HG02610 (cell line): ENCODE results near the gene COL13A1.

Experiments
- ATAC-seq: cut with Tn5 transposase; IDR thresholded peaks from one replicate; pipeline ENCODE4 v1.9.1; 2021; ENCODE audit warnings: mild to moderate bottlenecking, moderate library complexity; ENCODE audit not compliant: unreplicated experiment

COL13A1 gene

DNA sequence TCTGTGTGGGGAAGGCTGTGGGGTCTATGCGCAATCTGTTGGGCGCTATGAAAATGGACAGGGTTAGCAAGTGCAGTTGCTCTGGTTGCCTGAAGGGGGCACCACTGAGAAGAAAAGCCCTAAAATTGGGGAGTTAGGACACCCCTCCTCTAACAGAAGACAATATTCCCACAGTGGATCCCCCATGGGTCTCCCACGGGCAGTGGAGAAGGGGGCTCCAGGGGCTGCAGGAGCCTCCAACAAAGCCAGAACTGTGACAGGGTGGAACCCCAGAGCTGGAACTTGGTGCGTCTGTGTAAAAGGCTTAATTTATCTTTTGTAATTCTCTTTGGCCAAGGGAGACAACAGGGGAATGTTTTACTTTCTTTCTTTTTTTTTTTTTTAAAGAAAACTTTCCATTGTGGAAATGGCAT lies 12.5 kb upstream of the COL13A1 start:
- no peak for ATAC-seq

DNA sequence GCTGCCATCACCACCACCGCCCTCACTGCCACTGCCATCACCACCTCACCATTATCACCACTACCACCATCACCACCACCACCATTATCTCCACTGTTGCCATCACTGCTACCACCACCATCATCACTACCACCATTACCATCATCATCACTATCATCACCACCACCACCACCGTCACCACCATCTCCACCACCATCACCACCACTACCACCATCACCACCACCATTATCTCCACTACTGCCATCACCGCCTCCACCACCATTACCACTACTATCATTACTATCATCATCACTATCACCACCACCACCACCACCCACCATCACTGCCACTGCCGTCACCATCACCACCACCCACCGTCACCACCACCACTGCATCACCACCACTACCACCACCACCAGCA lies 9.9 kb upstream of the COL13A1 start:
- no peak for ATAC-seq

GRCh38 chr10:69792341-69792740 lies 9.4 kb upstream of the COL13A1 start:
- ATAC-seq = no peak

DNA sequence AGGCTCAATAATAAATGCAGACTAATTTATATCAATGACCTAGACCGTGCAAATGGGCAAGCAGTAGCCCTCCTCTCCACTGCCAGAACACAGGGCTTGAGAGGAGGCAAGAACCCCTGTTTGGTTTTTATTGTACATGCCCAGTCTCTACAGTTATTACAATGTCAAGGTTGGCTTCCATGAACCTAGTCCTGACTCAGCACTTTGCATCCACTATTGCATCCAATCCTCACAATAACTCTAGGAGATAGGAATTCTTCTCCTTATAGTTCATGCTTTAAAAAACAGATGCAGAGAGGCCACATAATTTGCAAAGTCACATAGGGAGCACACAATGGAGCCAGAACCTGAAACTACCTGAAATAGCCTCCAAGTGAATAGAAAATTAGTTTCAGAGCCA lies 7.0 kb upstream of the COL13A1 start:
- ATAC-seq = no peak

GRCh38 chr10:69795242-69795934 lies 6.3 kb upstream of the COL13A1 start:
- no peak for ATAC-seq

- no peak for ATAC-seq
These were observed 3.7 kb upstream of the COL13A1 start for GRCh38 chr10:69797959-69798358.

DNA sequence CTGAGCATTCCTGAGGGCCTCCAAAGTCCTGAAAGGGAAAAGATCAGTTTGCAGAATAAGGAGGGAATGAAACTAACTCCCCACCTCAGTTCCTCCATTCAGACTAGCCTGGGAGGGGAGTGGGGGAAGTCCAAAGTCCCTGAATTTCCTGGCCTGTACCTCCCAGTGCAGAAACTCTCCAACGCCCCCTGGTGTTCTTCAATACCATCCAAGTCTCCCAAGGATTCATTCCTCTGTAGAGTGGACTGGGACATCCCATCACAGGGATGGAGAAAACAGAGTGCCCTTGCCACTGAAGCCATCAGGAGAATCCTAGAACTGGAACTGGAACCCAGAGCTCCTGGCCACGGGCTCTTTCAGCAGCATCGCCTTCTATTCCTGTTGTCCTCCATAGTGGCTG lies 1.6 kb upstream of the COL13A1 start:
- ATAC-seq = no peak

GRCh38 chr10:69800665-69801064 lies 1.0 kb upstream of the COL13A1 start:
- no peak for ATAC-seq

GRCh38 chr10:69801094-69801433 lies 642 bp upstream of the COL13A1 start:
- no peak for ATAC-seq

- ATAC-seq = no peak
These were observed 887 bp downstream of the COL13A1 start for GRCh38 chr10:69802424-69803161.

DNA sequence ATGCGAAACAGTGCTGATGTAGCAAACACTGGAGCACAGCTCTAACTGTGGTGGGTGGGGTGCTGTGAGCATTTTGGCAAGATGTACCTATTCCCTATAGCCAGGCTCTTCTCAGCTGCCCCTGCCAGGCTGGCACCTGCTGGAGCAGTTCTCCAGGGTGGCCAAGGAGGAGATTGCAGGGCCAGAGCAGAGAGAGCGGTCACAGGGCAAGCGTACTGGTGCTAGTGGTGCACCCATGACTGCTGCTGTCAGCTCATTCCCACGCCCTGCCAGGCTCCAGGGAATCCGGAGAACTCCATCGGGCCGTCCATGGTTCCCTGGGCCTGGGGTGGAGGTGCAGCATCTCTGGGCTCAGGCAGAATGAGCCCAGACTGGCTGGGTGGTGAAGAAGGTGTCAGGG lies 2.1 kb downstream of the COL13A1 start:
- no peak for ATAC-seq

DNA sequence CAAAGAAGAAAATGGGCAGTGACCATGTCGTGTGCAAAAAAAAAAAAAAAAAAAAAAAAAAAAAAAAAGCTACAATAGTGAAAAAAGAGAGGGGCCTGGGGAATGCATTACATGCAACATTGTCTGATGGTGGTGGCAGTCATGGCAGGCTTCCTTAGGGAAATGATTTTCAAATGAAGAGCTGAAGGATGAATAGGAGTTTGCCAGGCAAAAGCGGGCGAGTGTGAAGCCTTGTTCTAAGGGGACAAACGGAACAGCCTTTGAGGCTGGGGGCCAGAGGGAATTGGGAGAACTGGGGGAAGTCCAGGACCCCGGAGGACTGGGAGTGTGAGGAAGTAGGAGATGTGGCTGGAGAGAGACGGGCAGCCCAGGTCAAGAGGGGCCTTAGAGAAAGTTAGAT lies 3.1 kb downstream of the COL13A1 start:
- no peak for ATAC-seq

GRCh38 chr10:69807122-69807521 lies 5.4 kb downstream of the COL13A1 start:
- no peak for ATAC-seq

DNA sequence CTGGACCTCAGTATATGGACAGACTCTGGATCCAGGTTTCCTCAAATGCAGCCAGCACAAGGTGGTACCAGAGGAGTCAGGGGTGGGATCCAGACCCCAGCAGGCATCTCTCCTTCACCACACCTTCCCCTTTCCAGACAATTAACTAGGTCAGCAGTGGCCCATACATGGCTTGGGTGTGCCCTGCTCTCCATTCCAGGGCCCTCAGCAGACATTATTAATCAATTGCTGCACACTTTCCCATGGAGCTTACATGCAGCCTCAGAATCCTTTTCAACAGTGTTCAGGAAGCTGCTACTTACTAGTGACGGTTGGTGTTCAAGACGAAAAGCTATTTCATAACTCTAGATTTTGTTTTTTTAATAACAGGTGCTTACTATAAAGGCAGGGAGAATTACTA lies 6.0 kb downstream of the COL13A1 start:
- no peak for ATAC-seq

GRCh38 chr10:69809318-69809717 lies 7.6 kb downstream of the COL13A1 start:
- no peak for ATAC-seq

DNA sequence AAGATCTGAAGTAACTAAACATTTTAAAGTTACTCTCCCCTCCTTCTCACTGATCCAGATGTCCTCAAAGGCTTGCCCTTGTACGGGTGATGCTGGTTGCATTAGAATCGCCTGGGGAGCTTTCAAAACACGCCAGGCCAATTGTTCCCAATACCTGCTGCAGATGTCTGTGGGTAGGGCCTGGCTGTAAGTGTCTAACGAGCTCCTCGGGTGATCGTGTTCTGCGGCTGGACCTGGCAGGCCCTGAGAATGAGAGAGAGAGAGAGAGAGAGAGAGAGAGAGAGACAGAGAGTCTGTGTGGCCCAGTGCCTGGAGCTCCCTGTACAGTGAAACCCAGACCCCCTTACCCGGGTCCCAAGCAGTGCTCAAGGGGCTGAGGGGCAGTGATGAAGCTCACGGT lies 8.4 kb downstream of the COL13A1 start:
- no peak for ATAC-seq

GRCh38 chr10:69810675-69811397 lies 9.1 kb downstream of the COL13A1 start:
- ATAC-seq = no peak

- no peak for ATAC-seq
These were observed 11.9 kb downstream of the COL13A1 start for GRCh38 chr10:69813632-69814031.

DNA sequence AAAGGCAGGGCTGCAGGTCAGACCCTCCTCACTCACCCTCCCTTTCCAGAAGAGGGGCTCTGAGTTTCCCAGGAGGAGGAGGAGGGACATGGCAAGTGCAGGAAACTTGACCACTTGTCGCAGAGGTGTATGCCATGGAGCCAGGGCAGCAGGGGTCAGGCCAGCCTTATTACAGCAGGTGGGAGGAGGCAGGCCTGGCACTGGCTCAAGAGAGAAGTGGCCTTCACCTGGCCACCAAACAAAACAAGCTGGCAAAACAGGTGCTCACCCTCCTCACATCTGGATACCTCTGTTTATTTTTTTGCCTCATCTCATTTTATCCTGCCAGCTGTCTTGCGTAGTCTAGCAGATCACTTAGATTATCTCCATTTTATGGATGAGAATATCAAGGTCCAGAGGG lies 12.5 kb downstream of the COL13A1 start:
- ATAC-seq = no peak

DNA sequence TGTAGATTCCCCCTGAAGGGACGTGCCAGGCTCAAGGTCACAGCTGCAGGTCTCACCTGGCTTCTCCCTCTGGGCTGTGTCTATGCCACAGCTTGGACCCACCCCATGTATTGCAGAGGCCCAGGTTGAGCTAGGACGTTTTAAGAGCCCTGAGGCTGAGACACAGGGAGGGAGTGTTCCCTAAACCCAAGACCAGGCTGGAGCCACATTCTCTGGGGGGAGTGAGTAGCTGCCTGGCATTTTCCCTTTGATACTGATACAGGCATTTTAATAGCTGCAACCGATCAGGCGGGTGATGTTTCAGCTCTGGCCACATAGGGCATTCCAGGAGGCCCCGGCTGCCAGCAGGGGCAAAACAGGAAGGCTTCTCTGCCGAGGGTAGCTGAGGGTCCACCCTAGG lies 13.4 kb downstream of the COL13A1 start:
- no peak for ATAC-seq

- no peak for ATAC-seq
These were observed 14.8 kb downstream of the COL13A1 start for GRCh38 chr10:69816521-69816920.

- no peak for ATAC-seq
These were observed 15.4 kb downstream of the COL13A1 start for GRCh38 chr10:69817078-69817581.
